AG10803 (cell line): ENCODE measurements around the gene SEMA4D.

Source experiments
- DNase-seq: peaks from one replicate; pipeline ENCODE4 v3.0.0; 2010; ENCODE audit warnings: low read depth
- H3K4me3 ChIP-seq: 2 replicates; pipeline ENCODE4 v1.5.1; 2011; ENCODE audit warnings: mild to moderate bottlenecking, low read length, control low read depth
- CTCF ChIP-seq: conservative IDR thresholded peaks from 2 replicates; pipeline ENCODE4 v1.5.1; 2011; ENCODE audit warnings: mild to moderate bottlenecking, low read length, control low read depth, inconsistent platforms

The SEMA4D gene

GRCh38 chr9:89514956-89515355 is 17.0 kb upstream of the SEMA4D start:
- no peak for DNase-seq
- no peak overlapping the region for H3K4me3 ChIP-seq
- no peak for TF ChIP-seq CTCF

- TF ChIP-seq CTCF = no peak
- no peak for DNase-seq
- no peak overlapping the region for H3K4me3 ChIP-seq
Observed at GRCh38 chr9:89514337-89514736, 16.4 kb upstream of the SEMA4D start.

GRCh38 chr9:89513837-89514236 is 15.9 kb upstream of the SEMA4D start:
- no peak for TF ChIP-seq CTCF
- H3K4me3 ChIP-seq = no peak overlapping the region
- DNase-seq = no peak

GRCh38 chr9:89512382-89512781 is 14.5 kb upstream of the SEMA4D start:
- DNase-seq = no peak
- no peak overlapping the region for H3K4me3 ChIP-seq
- no peak for TF ChIP-seq CTCF

- no peak for DNase-seq
- no peak for TF ChIP-seq CTCF
- H3K4me3 ChIP-seq = no peak overlapping the region
Observed at GRCh38 chr9:89508951-89509615, 11.2 kb upstream of the SEMA4D start.

- DNase-seq = no peak
- no peak overlapping the region for H3K4me3 ChIP-seq
- TF ChIP-seq CTCF = no peak
Observed at GRCh38 chr9:89505911-89506310, 8.0 kb upstream of the SEMA4D start.

GRCh38 chr9:89505048-89505447 is 7.1 kb upstream of the SEMA4D start:
- DNase-seq = no peak
- H3K4me3 ChIP-seq = no peak overlapping the region
- TF ChIP-seq CTCF = no peak
